Bone marrow (tissue), 2 donors: ENCODE results near the gene ADAMTS17.
"Not testable (repeated sequence)": the region's sequence is repeated elsewhere in the genome, so short reads cannot be mapped to it uniquely, and the experiment has no call there.

Experiments used
- DNase-seq, 2 donors: peaks; one replicate each; lab custom pipeline; 2025; lab: John Stamatoyannopoulos, UW

The ADAMTS17 gene

DNA sequence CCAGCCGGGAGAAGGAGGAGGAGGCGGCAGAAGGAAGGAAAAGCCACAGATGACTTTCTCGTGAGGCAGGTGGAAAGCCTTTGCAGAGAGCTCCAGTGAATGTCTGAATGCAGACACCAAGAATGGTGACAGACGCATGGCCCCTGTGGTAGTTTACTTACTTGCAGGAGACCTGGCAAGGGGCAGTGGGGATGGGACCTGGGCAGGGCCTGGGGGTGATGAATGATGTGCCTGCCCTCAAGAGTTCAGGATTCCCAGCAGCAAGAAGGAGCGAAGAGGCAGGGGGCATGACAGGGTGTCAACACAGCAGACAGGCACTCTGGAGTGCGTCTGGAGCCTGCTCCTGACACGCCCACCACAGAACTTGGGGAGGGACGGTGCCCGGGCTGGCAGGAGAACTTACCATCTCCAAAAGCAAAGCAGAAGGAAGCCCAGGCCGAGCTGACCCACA lies 348.1 kb downstream of the ADAMTS17 start:
- no peak for DNase-seq

DNA sequence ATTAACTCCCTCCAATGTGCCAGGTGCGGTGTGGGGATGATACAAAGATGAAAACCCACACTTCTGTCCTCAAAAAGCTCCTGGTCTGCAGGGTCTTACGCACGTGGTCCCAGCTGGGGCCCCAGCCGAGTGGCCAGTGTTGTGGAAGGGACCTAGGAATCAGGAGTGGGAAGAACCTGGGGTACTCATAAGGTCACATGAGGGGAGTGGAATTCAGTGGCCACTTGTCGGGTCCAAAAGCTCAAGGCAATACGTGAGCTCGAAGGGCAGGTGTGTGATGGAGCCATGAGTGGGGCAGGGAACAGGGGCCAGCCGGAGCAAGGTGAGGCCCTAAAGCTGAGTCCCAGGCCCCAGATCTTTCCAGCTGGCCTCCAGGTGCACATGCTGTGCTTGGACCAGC lies 348.5 kb downstream of the ADAMTS17 start:
- DNase-seq = no peak

DNA sequence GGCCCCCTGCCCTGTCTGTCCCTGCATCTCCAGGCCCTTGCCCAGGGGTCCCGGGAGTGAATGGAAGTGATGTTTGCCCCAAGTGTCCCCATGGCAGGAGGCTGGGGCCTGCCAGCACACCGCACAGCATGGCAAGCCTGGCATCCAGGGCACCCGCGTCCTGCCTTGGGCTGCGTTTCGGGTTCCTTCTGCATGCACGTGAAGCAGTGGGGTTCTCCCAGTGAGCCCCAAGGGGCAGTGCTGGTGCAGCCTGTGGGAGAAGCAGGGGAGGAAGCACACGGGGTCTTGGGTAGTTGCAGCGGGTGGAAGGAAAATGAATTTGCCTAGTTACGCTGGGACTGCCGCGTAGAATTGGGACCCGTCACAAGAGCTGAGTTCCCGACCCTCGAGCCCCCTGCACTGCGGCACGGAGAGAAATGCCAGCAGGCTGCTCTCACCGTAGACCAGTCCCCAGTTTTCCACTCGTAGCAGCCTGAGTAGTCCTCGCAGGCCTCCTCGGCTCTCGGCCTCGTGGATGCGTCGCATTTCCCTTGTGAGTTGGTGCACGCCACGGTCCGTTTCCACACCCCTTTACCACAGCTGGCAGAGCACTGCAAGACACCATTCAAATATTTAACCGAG lies 349.1 kb downstream of the ADAMTS17 start:
- DNase-seq = no peak

DNA sequence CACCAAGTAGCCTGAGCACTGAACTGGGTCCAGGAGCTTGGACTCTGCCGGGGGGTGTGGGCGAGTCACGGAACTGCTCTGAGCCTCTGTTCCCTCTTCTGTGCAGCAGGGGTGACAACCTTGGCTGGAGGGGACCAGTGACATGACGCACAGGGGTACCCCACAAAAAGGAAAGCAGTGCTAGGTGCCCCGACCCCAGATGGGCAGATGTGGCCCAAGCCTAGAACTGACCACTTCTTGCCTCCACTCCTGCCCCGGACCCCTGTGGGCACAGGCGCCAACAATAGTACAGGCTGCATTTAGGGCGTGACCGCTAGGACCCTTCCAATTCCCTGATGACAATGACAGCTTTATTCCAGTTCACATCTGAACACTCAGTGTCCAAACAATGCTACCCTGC lies 352.7 kb downstream of the ADAMTS17 start:
- DNase-seq = no peak

DNA sequence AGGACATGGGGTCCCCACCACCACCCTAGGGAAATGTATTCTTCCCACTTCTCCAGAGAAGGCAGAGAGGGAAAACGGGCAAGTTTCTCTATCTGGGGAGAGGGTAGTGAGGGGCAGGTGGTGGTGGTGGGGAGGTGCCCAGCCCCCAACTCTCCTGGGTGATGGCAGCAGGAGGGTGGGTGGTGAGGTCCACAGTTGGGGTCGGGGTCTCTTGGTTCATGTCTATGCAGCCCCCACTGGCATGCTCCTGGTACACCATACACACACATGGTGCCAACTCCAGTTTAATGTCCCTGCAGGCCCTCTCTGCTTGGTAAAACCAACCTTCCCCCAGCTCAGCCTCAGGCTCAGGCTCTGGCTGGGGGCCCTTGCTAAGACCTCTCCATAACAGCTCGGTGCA lies 354.1 kb downstream of the ADAMTS17 start:
- no peak for DNase-seq

DNA sequence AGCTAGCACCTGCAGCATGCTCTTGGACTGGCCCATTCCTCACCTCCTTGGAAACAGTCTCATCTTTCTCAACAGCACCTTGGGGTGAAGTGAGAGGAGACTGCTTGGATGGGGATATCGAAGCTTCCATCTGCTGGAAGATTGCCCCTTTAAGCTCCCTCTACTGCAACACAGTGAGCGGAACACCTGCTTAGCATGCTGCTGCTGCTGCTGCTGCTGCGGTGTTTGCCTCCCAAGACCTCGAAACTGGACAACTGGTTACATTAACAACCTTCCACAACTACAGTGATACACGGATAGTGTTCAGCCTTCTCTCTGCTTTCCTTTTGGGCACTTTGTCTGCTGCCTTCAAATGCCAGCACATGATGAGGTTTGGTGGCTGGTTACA lies 354.7 kb downstream of the ADAMTS17 start:
- no peak for DNase-seq

DNA sequence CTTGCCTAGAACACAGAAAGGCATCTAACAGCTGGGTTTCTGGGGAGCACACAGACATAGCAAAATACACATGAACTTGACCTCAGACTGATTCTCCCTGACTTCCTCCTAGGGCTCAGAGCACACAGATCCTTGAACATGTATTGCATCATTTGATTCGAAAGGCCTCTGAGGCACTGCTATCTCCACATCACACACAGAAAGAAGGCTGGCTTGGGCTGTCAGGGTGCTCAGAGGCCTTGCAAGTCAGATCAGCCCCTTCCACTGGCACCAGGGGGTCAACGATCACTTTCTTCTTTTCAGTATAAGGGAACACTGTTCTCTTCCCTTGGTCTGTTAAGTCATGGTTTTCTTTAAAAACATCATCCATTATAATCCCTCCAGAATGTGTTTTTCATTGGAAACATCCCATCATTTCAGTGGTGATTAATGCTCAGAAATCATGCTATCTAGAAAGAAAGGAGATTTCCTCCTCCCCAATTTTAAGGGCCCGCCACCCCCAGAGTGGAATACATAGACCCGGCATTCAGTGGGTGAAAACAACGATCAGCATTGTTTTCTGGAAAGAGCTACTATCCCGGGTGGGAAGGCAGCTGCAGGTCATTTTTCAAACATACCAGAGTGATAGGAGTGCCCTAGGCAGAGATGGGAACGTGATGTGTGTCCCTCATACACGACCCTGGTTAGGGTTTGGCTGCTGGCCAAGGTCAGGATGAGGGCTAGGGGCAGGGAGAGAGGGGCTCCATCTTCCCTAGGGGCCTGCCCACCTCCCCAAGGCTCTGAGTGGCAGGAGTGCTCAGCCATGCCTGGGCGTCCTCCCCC lies 355.3 kb downstream of the ADAMTS17 start:
- no peak for DNase-seq

DNA sequence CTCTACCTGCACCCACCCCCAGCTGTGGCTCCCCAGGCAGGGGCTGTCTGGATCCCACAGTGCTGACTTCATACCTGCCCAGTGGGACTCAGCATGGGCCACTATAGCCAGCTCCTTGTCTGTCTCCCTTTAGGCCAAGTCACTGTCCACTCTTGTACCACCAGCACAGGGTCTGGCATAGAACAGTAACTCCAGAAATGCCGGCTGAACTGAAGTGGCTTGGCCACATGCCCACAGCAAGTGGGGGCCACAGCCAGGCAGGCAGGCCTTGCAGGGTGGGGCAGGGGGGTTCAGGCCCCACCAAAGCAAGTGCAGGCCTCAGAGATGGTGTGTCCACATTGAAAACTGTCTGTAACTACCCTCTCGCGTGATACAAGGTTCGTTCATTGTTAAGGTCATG lies 355.9 kb downstream of the ADAMTS17 start:
- DNase-seq = no peak

DNA sequence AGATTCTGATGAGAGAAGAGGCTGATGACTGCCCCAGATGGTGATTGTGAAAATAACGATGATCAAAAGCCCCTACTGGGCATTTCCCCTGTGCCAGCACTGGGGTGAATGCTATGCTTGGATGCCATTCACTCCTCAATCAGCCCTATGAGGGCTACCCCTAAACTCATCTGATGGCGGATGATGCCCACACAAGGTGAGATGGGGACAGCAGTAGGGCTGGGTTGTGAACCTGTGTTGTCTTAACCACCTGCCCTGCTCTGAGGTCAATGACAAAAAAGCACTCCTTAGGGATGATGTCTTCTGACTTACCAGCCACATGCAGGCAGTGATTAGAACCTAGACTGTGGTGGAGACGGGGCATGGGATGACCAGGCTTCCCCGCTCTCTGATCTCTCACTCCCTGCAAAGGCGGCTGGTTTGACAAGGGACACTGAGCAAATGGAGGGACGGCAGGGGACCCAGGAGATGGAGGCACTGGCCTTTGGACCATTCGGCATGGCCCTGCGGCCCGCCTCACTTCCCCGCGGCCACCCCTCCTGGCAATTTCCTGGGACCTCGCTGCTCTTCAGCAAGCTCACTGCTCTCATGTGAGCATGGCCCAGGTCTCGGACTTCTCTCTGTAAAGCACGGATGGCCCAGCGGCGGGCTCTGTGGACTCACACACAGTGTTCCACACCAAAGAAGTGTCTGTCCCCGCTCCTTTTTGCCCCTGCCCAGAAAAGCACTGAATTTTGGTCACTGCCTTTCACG lies 357.1 kb downstream of the ADAMTS17 start:
- no peak for DNase-seq

DNA sequence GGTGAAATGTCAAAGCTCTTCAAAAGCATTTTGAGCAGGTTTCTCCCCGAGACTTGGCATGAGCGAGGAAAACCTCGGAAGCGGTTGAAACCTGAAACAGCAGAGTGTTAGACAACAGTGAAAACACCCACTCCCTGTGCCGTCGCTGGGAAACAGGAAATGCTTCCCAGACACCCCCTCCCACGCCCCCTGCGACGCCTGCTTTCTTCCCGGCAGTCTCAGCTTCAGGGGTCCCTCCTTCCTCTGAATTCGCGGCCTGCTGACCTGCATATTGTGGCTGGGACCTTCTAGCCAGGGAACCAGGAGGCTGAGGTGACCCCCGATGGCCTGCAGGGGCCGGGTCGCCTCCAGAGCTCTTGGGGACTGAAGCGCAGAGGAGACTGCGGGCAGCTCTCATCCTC lies 357.9 kb downstream of the ADAMTS17 start:
- DNase-seq = no peak

DNA sequence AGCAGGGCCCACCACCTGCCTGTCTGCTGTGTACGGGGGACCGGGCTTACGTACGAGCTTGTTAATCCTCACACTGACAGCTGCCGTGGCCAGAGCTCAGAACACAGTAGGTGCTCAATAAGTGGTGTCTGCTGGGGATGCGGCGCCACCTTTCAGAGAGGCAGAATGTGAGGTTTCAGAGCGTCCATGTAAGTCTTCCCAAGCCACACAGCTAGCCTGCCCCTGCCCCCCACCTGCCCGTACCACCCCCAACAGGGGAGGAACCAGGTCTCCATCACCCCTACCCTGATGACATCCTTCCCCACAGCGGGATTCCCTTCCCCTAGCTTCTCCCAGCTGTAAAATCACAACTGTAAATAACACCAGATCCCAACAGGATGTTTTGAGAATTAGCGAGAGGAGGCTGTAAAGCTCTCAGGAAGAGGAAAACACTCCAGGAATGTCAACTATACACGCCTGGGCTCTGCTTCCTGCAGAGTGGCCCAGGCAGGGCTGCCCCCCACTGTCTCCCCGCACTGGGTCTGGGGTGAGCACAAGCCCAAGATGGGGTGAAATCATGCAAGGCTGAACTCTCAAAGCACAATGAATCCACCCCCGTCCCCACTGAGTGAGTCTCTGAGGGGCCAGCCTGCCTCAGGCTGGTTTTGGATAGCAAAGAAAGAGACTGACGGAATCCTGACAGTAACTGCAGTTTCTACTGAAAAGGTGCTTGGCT lies 358.4 kb downstream of the ADAMTS17 start:
- no peak for DNase-seq

DNA sequence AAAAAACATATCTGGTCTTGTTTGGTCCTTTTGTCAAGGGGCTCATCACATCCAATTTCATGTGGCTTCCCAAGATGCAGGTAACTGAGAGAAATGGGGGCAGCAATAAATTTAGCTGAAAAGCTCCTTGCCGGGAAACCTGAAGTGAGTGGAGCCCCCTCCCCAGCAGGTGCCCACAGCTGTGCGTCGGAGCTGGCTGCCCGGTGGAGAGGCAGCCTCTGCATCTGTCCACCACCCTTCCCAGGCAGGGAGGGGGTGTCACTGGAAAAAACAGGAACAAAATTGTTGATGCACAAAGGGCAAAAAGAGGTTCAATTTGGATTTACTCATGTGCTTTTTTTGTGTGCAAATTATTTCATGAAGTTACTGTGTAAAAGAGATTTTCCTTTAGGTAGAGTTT lies 359.1 kb downstream of the ADAMTS17 start:
- no peak for DNase-seq

DNA sequence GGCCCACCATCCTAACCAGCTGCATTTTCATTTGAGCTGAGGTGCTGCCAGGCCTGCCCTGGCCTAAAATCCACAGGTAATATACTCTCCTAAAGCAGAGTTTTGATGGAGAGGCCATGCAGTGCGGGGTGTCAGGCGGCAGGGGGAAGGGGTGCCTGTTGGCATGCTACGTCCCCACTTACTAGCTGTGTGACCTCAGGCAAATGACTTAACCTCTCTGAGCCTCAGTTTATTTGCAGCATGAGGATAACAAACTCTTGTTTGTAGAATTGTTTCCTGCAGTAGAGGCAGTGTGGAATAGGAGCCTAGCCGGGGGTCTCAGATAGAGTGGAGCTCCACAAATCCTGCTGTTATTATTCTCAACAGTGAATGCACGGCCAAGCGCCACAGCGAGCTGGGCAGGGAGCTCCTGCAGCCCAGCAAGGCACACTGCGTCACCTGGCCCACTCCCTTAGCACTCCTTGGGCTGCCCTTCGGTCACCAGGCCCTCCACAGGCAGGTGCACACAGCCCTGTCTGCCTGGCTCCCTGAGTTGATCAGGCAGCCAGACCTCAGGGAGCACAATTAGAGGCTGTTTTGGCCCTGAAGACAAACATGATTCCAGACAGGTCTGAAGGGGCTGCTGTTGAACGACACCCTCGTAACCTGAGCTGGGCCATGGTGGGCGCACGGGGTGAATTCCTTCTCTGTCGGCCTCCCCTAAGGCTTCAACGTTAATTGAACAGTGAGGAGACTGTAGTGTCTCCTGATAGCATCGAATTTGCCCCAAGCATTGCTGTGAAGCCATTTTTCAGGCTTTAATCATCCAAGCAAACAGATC lies 359.7 kb downstream of the ADAMTS17 start:
- DNase-seq = no peak

DNA sequence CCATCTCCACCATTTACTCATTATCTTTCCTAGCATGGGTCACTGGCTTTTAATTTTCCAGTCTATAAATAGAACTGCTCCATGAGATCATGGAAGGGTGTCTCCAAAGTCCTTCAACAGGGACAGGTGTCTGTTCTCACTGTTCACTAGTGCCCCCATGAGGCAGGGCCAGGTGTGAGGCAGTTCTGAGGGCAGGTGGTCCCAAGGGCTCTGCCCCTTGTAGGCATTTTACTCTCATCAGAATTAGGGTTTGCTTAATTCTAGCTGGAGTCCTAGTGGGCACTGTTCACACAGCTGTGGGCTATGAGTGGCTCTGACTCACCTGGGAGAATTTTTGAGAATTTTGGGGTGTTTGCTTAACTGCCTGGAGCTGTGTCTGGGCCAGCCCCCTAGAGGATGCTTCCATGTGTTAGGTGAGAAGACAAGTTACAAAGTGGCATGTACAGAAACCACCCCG lies 360.6 kb downstream of the ADAMTS17 start:
- no peak for DNase-seq

DNA sequence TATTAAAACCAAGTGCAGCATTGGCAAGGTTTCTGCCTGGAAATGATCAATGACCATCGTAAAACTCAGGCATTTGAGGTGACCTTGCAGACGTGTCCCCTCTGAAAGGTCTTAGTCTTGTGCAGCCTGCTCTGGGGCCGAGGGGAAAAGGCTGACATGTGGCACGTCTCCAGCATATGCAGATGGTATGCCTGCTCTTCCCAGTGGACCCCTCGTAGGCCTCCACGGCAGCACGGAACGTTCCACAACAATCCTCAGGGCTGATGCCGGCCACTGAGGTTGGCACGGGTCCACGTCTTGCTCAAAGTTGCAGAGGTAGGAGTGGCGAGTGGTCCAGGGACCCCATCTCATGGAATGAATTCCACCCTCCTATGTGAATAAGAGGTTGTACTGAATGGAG lies 361.0 kb downstream of the ADAMTS17 start:
- no peak for DNase-seq

DNA sequence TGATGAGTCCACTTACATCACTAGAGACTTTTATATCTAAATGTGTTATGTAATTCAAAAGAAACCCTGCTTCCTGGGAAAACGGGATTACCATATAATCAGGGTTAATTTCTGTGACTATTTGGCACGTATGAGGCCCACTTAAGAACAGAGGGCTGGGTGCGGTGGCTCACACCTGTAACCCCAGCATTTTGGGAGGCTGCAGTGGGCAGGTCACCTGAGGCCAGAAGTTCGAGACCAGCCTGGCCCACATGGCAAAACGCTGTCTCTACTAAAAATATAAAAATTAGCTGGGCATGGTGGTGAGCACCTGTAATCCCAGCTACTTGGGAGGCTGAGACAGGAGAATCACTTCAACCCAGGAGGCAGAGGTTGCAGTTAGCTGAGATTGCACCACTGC lies 361.9 kb downstream of the ADAMTS17 start:
- DNase-seq = not testable (repeated sequence)

DNA sequence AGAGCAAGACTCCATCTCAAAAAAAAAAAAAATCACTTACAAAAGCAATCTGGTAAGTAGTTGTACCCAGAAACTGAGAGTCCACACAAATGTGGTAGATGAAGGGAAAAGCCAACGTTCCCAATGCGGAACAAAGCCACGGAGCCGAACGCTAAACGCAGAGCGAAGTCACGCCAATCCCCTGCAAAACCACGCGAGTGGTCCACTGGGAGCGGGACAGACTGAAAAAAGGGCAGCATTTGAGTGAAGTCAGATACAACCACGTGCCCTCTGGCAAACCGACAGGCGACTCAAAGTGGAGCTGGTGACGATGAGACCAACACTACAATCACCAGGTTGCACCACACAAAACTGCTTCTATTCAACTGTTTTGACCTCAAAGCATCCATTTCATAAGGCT lies 362.4 kb downstream of the ADAMTS17 start:
- DNase-seq = no peak

DNA sequence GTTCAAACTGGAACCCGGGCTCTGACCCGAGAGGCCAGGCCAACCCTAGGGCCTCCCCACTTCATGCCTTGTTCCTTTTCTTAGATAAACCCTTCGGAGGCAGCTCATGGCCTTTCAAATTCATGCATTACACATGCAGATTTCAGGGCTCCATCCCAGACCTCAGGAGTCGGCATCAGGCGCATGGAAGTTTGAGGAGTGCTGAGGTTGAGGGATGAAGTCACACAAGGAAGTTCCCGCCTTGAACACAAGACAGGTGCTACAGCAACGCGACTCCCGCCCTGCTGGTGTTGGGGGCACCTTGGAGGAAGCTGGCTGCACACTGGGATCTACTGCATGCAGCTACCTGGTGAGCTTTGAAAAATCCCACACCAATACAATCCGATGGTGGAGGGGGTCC lies 363.3 kb downstream of the ADAMTS17 start:
- no peak for DNase-seq

DNA sequence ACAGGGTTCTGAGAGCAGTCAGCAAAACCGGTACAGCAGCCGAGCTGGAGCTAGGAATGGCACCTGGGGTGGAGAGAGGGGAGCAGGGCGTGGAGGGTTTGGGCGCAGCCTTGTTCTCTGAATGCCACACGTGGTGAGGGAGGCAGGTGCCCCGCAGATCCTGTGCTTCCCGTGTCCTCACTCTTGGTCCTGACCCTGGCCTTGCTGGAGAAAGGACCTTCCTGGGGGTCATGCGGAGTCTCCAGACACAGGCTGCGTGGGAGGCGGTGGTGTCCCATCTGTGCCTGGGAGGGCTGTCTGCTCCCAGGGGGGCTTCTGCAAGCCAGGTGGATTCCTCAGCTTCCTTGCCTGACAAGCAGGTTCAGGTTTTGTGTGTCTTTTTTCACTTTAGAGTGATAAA lies 363.8 kb downstream of the ADAMTS17 start:
- DNase-seq = no peak

DNA sequence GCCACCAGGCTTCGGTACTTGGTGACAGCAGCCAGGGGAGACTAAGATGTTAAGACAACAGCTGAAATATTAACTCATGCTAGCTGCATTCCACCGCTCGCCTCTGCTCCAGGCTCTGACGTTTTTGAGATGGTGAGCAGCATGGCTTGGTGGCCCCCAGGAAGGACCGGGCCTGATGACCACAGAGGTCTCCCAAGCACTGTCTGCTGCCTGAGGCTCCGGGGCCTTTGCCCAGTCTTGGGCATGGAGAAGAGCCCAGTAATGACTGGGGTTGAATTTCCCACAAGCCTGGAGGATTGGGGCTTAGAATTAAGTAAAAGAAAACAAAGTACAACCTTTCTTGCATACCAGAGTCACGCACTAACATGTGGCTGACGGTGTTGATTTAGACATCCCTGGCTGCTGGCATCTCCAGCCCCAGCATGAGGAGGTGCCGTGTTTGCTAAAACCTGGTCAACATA lies 364.9 kb downstream of the ADAMTS17 start:
- no peak for DNase-seq

DNA sequence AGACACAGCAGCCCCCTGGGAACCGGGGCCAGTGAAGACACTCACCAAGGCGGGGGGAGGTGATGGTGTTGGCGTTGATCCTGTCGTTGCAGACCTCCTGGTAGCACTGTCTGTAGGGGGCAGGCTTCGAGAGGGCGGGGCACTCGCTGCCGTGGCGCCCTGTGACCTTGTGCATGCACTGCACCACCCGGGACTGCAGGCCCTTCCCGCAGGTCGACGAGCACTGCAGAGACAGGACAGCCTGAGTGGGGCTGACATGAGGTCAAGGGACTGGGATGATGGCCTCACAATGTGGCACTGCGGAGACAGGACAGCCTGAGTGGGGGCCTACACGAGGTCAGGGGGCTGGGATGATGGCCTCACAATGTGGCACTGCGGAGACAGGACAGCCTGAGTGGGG lies 365.8 kb downstream of the ADAMTS17 start:
- no peak for DNase-seq
